KMS-11 (cell line): Measurements from ENCODE around the gene ABO.
"Not testable (repeated sequence)": the region's sequence is repeated elsewhere in the genome, so short reads cannot be mapped to it uniquely, and the experiment has no call there.

ENCODE experiments used
- H2AFZ ChIP-seq: fragments of 200-600 bp; sonication (generic); 2 replicates; pipeline ENCODE4 v1.6.1; 2016; ENCODE audit warnings: antibody characterized with exemption, mixed run types, low read depth
- H3K27ac ChIP-seq: fragments of 200-600 bp; sonication (generic); 2 replicates; pipeline ENCODE4 v1.6.1; 2016; ENCODE audit warnings: mild to moderate bottlenecking, mixed run types
- H3K27me3 ChIP-seq: fragments of 200-600 bp; sonication (generic); 2 replicates; pipeline ENCODE4 v1.6.1; 2017; ENCODE audit warnings: mild to moderate bottlenecking, low read depth, mixed run types, moderate library complexity; ENCODE audit not compliant: insufficient read depth
- H3K36me3 ChIP-seq: fragments of 200-600 bp; sonication (generic); 2 replicates; pipeline ENCODE4 v1.6.1; 2017; ENCODE audit warnings: mild to moderate bottlenecking, mixed run types; ENCODE audit not compliant: insufficient read depth
- H3K4me1 ChIP-seq: fragments of 200-600 bp; sonication (generic); 2 replicates; pipeline ENCODE4 v1.6.1; 2016; ENCODE audit warnings: mild to moderate bottlenecking, low read depth, mixed run types; ENCODE audit not compliant: poor library complexity, severe bottlenecking
- H3K4me2 ChIP-seq: fragments of 200-600 bp; sonication (generic); 2 replicates; pipeline ENCODE4 v1.7.0; 2016; ENCODE audit warnings: mild to moderate bottlenecking, mixed run types
- H3K4me3 ChIP-seq: fragments of 200-600 bp; sonication (generic); IDR thresholded peaks from 2 replicates; pipeline ENCODE4 v1.6.1; 2017; ENCODE audit warnings: low read depth, low read length, mixed read lengths; ENCODE audit not compliant: insufficient read depth
- H3K79me2 ChIP-seq: fragments of 200-600 bp; sonication (generic); 2 replicates; pipeline ENCODE4 v1.6.1; 2016; ENCODE audit warnings: low read depth, mixed run types; ENCODE audit not compliant: insufficient read depth
- H3K9ac ChIP-seq: fragments of 200-600 bp; sonication (generic); 2 replicates; pipeline ENCODE4 v1.6.1; 2016; ENCODE audit warnings: mild to moderate bottlenecking, mixed run types
- H4K20me1 ChIP-seq: fragments of 200-600 bp; sonication (generic); 2 replicates; pipeline ENCODE4 v1.6.1; 2016; ENCODE audit warnings: mild to moderate bottlenecking, mixed run types; ENCODE audit not compliant: insufficient read depth
- CTCF ChIP-seq: fragments of 200-600 bp; sonication (generic); conservative IDR thresholded peaks from 2 replicates; pipeline ENCODE4 v1.6.1; 2017; ENCODE audit warnings: low read depth, mild to moderate bottlenecking, antibody characterized with exemption, low read length, moderate library complexity, mixed read lengths

ABO gene

GRCh38 chr9:133225171-133226011, 49.6 kb downstream of the ABO start:
- no peak for TF ChIP-seq CTCF
- no peaks in the 10 kb centered on the region for H3K36me3 ChIP-seq
- H3K9ac ChIP-seq: no peak overlapping the region
- no peaks in the 10 kb centered on the region for H3K79me2 ChIP-seq
- H3K4me3 ChIP-seq: no peak overlapping the region
- no peak overlapping the region for H2AFZ ChIP-seq
- no peak overlapping the region for H3K27ac ChIP-seq
- no peaks in the 10 kb centered on the region for H3K4me1 ChIP-seq
- H3K4me2 ChIP-seq: no peak overlapping the region
- H4K20me1 ChIP-seq: no peaks in the 10 kb centered on the region
- peaks cover 69% of the 10 kb centered on the region for H3K27me3 ChIP-seq

- Histone ChIP-seq H2AFZ (no peak overlapping the region), H3K4me2 (no peak overlapping the region), H3K4me3 (no peak overlapping the region), H4K20me1 (no peaks in the 10 kb centered on the region), H3K36me3 (no peaks in the 10 kb centered on the region), H3K27me3 (peaks cover 70% of the 10 kb centered on the region), H3K27ac (no peak overlapping the region), H3K9ac (no peak overlapping the region), H3K79me2 (no peaks in the 10 kb centered on the region), H3K4me1 (no peaks in the 10 kb centered on the region)
- no peak for TF ChIP-seq CTCF
These were observed 50.2 kb downstream of the ABO start for GRCh38 chr9:133224762-133225161.

GRCh38 chr9:133223159-133223756, 51.7 kb downstream of the ABO start:
- H3K4me2 ChIP-seq, H2AFZ ChIP-seq, H4K20me1 ChIP-seq, H3K4me3 ChIP-seq, H3K36me3 ChIP-seq, H3K4me1 ChIP-seq, H3K9ac ChIP-seq, H3K79me2 ChIP-seq, H3K27ac ChIP-seq: not testable (repeated sequence)
- peaks cover 75% of the 10 kb centered on the region for H3K27me3 ChIP-seq

GRCh38 chr9:133221994-133222393, 53.0 kb downstream of the ABO start:
- H3K27ac ChIP-seq, H3K4me3 ChIP-seq, H3K9ac ChIP-seq, H3K36me3 ChIP-seq, H2AFZ ChIP-seq, H3K79me2 ChIP-seq, H3K4me1 ChIP-seq, H4K20me1 ChIP-seq, H3K4me2 ChIP-seq: not testable (repeated sequence)
- peaks cover 81% of the 10 kb centered on the region for H3K27me3 ChIP-seq

GRCh38 chr9:133221177-133221809, 53.7 kb downstream of the ABO start:
- peaks cover 84% of the 10 kb centered on the region for H3K27me3 ChIP-seq
- no peaks in the 10 kb centered on the region for H3K36me3 ChIP-seq
- no peak overlapping the region for H2AFZ ChIP-seq
- no peaks in the 10 kb centered on the region for H3K79me2 ChIP-seq
- H3K4me2 ChIP-seq: no peak overlapping the region
- H4K20me1 ChIP-seq: no peaks in the 10 kb centered on the region
- H3K27ac ChIP-seq: no peak overlapping the region
- H3K4me1 ChIP-seq: no peaks in the 10 kb centered on the region
- no peak overlapping the region for H3K4me3 ChIP-seq
- TF ChIP-seq CTCF: no peak
- H3K9ac ChIP-seq: no peak overlapping the region

GRCh38 chr9:133218049-133218975, 56.7 kb downstream of the ABO start:
- peaks cover 81% of the 10 kb centered on the region for H3K27me3 ChIP-seq
- not testable (repeated sequence) for H4K20me1 ChIP-seq, H3K79me2 ChIP-seq, H3K4me1 ChIP-seq, H3K9ac ChIP-seq, H2AFZ ChIP-seq, H3K27ac ChIP-seq, H3K4me2 ChIP-seq, H3K36me3 ChIP-seq, H3K4me3 ChIP-seq
